GM12878 (cell line): ENCODE data around the gene PHAF1. TPM values are rescaled to one million over a fixed set of nuclear protein-coding genes. Genes with fewer than 3 reads are reported as not detected.

Experiments used
- ATAC-seq: fragments of 200-7000 bp; cut with Tn5 transposase; 3 replicates; pipeline ENCODE4 v1.9.1; 2020; ENCODE audit warnings: mild to moderate bottlenecking, moderate library complexity
- BruUV-seq: library from RNA; stranded (reverse); fragments of 400-500 nt; replicated peaks from 2 replicates; lab custom pipeline; 2021; lab: Mats Ljungman, UMichigan
- CTCF ChIA-PET: fragments of 300-600 bp; sonication (Branson Sonifier 250); formaldehyde crosslinking; extraction: SDS; loops from one replicate; lab custom pipeline; 2021; ENCODE audit warnings: inconsistent platforms; lab: Yijun Ruan, JAX
- POLR2A ChIA-PET: fragments of 350-600 bp; formaldehyde crosslinking; extraction: SDS; loops from one replicate; lab custom pipeline; 2021; ENCODE audit warnings: inconsistent platforms; lab: Charles Lee
- RAD21 ChIA-PET: fragments of 300-600 bp; sonication (Branson Sonifier 250); formaldehyde crosslinking; loops from one replicate; lab custom pipeline; 2023; ENCODE audit warnings: antibody characterized with exemption; ENCODE audit not compliant: unreplicated experiment; lab: Charles Lee
- SMC1A ChIA-PET: fragments of 300-600 bp; sonication (Branson Sonifier 250); formaldehyde crosslinking; loops from one replicate; lab custom pipeline; 2023; ENCODE audit not compliant: unreplicated experiment, uncharacterized antibody; lab: Charles Lee
- DNase-seq: peaks from one replicate; pipeline ENCODE4 v3.0.0-alpha.2; 2011; ENCODE audit warnings: low read depth, low spot score
- FAIRE-seq: peaks from 3 replicates; lab custom pipeline; 2011; peaks lifted over from hg19 to GRCh38; lab: Jason Lieb, UNC
- H2AFZ ChIP-seq: 2 replicates; pipeline ENCODE4 v1.6.0; 2011; ENCODE audit warnings: low read depth, low read length, control low read depth; ENCODE audit not compliant: control insufficient read depth
- H3K27ac ChIP-seq: 2 replicates; pipeline ENCODE4 v1.5.1; 2011; ENCODE audit warnings: control low read depth; ENCODE audit not compliant: control insufficient read depth, insufficient read depth
- H3K27me3 ChIP-seq, 2 experiments: replicated peaks in 1 of 2; 2 replicates each; pipeline versions ENCODE4 v1.6.0 to v1.6.1; 2011; ENCODE audit warnings: low read length in 1 of 2; ENCODE audit not compliant: control insufficient read depth in 2 of 2, insufficient read depth in 2 of 2
- H3K36me3 ChIP-seq, 2 experiments: 2 replicates each; pipeline ENCODE4 v1.5.1; 2011; ENCODE audit warnings: low read length in 1 of 2; ENCODE audit not compliant: control insufficient read depth in 2 of 2, insufficient read depth in 2 of 2
- H3K4me1 ChIP-seq: 2 replicates; pipeline ENCODE4 v1.6.1; 2011; ENCODE audit warnings: mild to moderate bottlenecking, low read length, moderate library complexity, mixed read lengths; ENCODE audit not compliant: control insufficient read depth, insufficient read depth
- H3K4me2 ChIP-seq: 2 replicates; pipeline ENCODE4 v1.6.0; 2011; ENCODE audit warnings: control low read depth; ENCODE audit not compliant: control insufficient read depth, insufficient read depth
- H3K4me3 ChIP-seq: fragments of 200-600 bp; sonication (generic); 2 replicates; pipeline ENCODE4 v1.5.1; 2016
- H3K79me2 ChIP-seq: 2 replicates; pipeline ENCODE4 v1.6.0; 2011; ENCODE audit warnings: low read length; ENCODE audit not compliant: control insufficient read depth, insufficient read depth
- H3K9ac ChIP-seq: 2 replicates; pipeline ENCODE4 v1.8.0; 2011; ENCODE audit warnings: low read length, control low read depth, mixed read lengths; ENCODE audit not compliant: control insufficient read depth, insufficient read depth
- H3K9me3 ChIP-seq: replicated peaks from 3 replicates; pipeline ENCODE4 v1.5.1; 2011; ENCODE audit warnings: mild to moderate bottlenecking, low read length; ENCODE audit not compliant: control insufficient read depth, insufficient read depth
- H4K20me1 ChIP-seq: 2 replicates; pipeline ENCODE4 v1.6.0; 2011; ENCODE audit not compliant: control insufficient read depth, insufficient read depth
- ATF2 ChIP-seq: IDR thresholded peaks from 2 replicates; pipeline ENCODE4 v1.6.1; 2012; ENCODE audit warnings: low read length, inconsistent platforms
- ATF7 ChIP-seq: fragments of 450-650 bp; IDR thresholded peaks from 2 replicates; pipeline ENCODE4 v1.6.1; 2016; ENCODE audit warnings: low read depth, mild to moderate bottlenecking
- CBFB ChIP-seq: IDR thresholded peaks from 2 replicates; pipeline ENCODE4 v1.6.1; 2016; ENCODE audit warnings: antibody characterized with exemption, low read depth
- ESRRA ChIP-seq: IDR thresholded peaks from 2 replicates; pipeline ENCODE4 v1.6.1; 2012; ENCODE audit warnings: mild to moderate bottlenecking, low read length, improper control_type of control experiment
- KLF5 ChIP-seq: fragments of 450-650 bp; IDR thresholded peaks from 2 replicates; pipeline ENCODE4 v1.6.1; 2014; ENCODE audit warnings: mild to moderate bottlenecking; ENCODE audit not compliant: partially characterized antibody
- LARP7 ChIP-seq: fragments of 450-650 bp; IDR thresholded peaks from 2 replicates; pipeline ENCODE4 v1.6.1; 2017; ENCODE audit warnings: mild to moderate bottlenecking
- NBN ChIP-seq: fragments of 450-650 bp; IDR thresholded peaks from 2 replicates; pipeline ENCODE4 v1.6.1; 2016
- PAX5 ChIP-seq: IDR thresholded peaks from 2 replicates; pipeline ENCODE4 v1.6.1; 2011; ENCODE audit warnings: low read depth, low read length, borderline replicate concordance
- SPI1 ChIP-seq: IDR thresholded peaks from 2 replicates; pipeline ENCODE4 v1.6.1; 2011; ENCODE audit warnings: low read depth, mild to moderate bottlenecking, low read length, moderate library complexity, borderline replicate concordance; ENCODE audit not compliant: insufficient read depth
- STAT3 ChIP-seq: IDR thresholded peaks from 2 replicates; pipeline ENCODE4 v1.6.1; 2011; ENCODE audit warnings: low read depth, low read length, improper control_type of control experiment
- YBX1 ChIP-seq: fragments of 450-650 bp; IDR thresholded peaks from 2 replicates; pipeline ENCODE4 v1.6.1; 2016; ENCODE audit warnings: antibody characterized with exemption
- ZBTB11 ChIP-seq: fragments of 450-650 bp; formaldehyde crosslinking; IDR thresholded peaks from 2 replicates; pipeline ENCODE4 v1.5.0; 2022; ENCODE audit warnings: mild to moderate bottlenecking, missing genetic modification characterization
- ZNF217 ChIP-seq: fragments of 450-650 bp; IDR thresholded peaks from 2 replicates; pipeline ENCODE4 v1.6.1; 2017; ENCODE audit warnings: antibody characterized with exemption, mild to moderate bottlenecking
- ZNF592 ChIP-seq: fragments of 450-650 bp; IDR thresholded peaks from 2 replicates; pipeline ENCODE4 v1.6.1; 2017; ENCODE audit warnings: mild to moderate bottlenecking, moderate library complexity
- ZSCAN29 ChIP-seq: fragments of 450-650 bp; IDR thresholded peaks from 2 replicates; pipeline ENCODE4 v1.6.1; 2017; ENCODE audit warnings: mild to moderate bottlenecking, moderate library complexity
- WGBS: methylation state at CpG from one replicate; pipeline ENCODE4 v1.1.6; 2016; ENCODE audit warnings: low lambda C conversion rate; ENCODE audit not compliant: insufficient replicate concordance, insufficient coverage; ENCODE audit errors: missing lambda C conversion rate; 5-methylcytosine and 5-hydroxymethylcytosine counted together
- in situ Hi-C: fragments of 300-500 bp; cut with MboI; formaldehyde crosslinking; loops from 9 replicates; pipeline ENCODE4 v1.14.3; 2018; ENCODE audit warnings: mixed read lengths
- intact Hi-C: fragments of 100-400 bp; cut with micrococcal nuclease; formaldehyde crosslinking; loops from one replicate; pipeline ENCODE4 v1.14.2; 2022; ENCODE audit not compliant: unreplicated experiment
- polyA plus RNA-seq, 11 experiments: library from polyadenylated mRNA; depleted of rRNA in 4 of 11; unstranded in 6 of 11; stranded (reverse) in 5 of 11; fragments of >200 nt; fragmentation: Nextera tagmentation in 4 of 11; fragmentation: Illumina TruSeq in 1 of 11; extraction: Ambion mirVana in 4 of 11; extraction: Trizol in 1 of 11; gene quantifications; 1 replicate in 1 of 11; 2 replicates in 10 of 11; pipeline versions ENCODE4 v1.2.1 to v1.2.3, GENCODE V29; 2011 to 2016; ENCODE audit warnings: inconsistent platforms in 2 of 11, missing spikeins in 2 of 11, low read depth in 1 of 11
- total RNA-seq, 4 experiments: library from RNA; depleted of rRNA in 3 of 4; stranded (reverse); fragments of >200 nt in 3 of 4; fragmentation: Illumina TruSeq in 1 of 4; extraction: Trizol in 1 of 4; gene quantifications; 2 replicates each; pipeline versions ENCODE4 v1.2.1 to v1.2.3, GENCODE V29; 2013 to 2021

Gene PHAF1
- total and polyA plus RNA-seq, 10 of the 15 experiments (the other 5 are each of a cell fraction or from before 2014, with no cell fraction given): 4.5 to 20.9 (median 14.9) TPM

- no peak for TF ChIP-seq KLF5
- TF ChIP-seq STAT3: no peak
- no peak for TF ChIP-seq LARP7
- TF ChIP-seq ZSCAN29: no peak
Observed at GRCh38 chr16:67087803-67088202, 21.9 kb upstream of the PHAF1 start (continued).

- in situ Hi-C loops: no loop called here
- Histone ChIP-seq H4K20me1 (no peaks in the 10 kb centered on the region), H3K4me1 (peaks cover 22% of the 10 kb centered on the region), H3K27ac (peak overlapping the region; percentile 30; the same call in 1 of the 2 replicates), H3K4me2 (no peak overlapping the region), H3K27me3 (no peaks in the 10 kb centered on the region), H3K79me2 (peaks cover 3% of the 10 kb centered on the region), H3K9ac (no peak overlapping the region), H3K4me3 (no peak overlapping the region), H3K36me3 (peaks cover 4% of the 10 kb centered on the region in 2 experiments; a peak in 3 of 4 replicates), H3K9me3 (no peaks in the 10 kb centered on the region), H2AFZ (no peak overlapping the region)
- no peak for FAIRE-seq
- intact Hi-C loops: no loop called here
- SMC1A ChIA-PET: no interaction called here
- no peak for ATAC-seq
- CTCF ChIA-PET: interaction anchor here (2.6 kb wide), 1 partner anchor 70 kb away, joined by 11 read pairs; no protein-coding TSS in a partner anchor
- RAD21 ChIA-PET: no interaction called here
- DNase-seq: no peak
- BruUV-seq: no TSS peak
- WGBS: 71% methylated on average over 4 of the region's 4 CpGs
- POLR2A ChIA-PET: no interaction called here
- TF ChIP-seq ESRRA: no peak
- TF ChIP-seq ZNF592: no peak
- TF ChIP-seq YBX1: no peak
- no peak for TF ChIP-seq SPI1
- no peak for TF ChIP-seq ZNF217
- no peak for TF ChIP-seq PAX5
- TF ChIP-seq ZBTB11 (CRISPR knock-in tag): no peak
- no peak for TF ChIP-seq NBN
- no peak for TF ChIP-seq KLF5
- no peak for TF ChIP-seq ATF2
- TF ChIP-seq ATF7: no peak
- no peak for TF ChIP-seq CBFB
Observed at GRCh38 chr16:67088551-67088950, 21.2 kb upstream of the PHAF1 start.
